ENCODE results near the gene PACS2.

DNA sequence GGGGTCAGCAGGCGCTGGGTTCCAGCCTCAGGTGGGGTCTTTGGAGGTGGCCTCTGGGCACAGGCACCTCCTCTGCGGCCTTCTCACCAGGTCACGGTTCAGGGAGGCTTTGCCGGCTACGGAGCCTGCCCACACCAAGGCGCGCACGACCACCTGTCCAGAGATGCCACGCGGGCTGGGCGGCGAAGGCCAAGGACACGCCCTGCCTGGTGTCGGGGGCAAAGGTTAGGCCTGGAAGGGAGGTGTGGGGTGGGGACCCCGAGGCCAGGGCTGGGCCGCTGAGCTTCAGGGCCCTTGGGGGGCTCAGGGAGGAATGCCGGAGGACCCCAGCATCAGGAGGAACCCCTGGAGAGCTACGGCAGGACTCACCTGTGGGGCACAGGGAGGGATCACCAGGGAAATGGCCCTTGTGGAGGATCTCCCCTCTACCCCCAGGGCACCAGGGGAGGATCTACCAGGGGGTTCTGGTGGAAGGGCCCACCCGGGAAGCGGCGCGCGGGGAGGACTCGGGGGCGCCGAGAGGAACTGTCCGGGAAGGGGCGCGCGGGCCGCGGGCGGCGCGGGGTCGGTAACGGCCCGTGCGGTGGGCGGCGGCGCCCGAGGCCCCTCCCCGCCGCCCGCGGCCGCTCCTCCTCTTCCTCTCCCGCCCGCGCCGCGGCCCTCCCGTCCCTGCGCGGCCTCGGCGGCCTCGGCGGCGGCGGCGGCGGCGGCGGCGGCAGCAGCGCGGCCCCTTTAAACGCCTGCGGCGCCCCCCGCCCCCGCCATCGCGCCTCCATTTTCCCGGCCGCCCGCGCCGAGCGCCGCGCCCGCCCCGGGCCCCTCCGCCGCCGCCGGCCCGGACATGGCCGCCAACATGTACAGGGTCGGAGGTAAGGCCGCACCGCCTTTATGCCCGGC is 104.9 kb downstream of the PACS2 start, which contains the start of gene MTA1:
- TF ChIP-seq POLR2AphosphoS5 (IDR thresholded peaks at IDR 0.05; ENCODE audit: low read depth, low read length) (no peak), TCF7L2 (IDR thresholded peaks at IDR 0.05; ENCODE audit: low read depth, low read length) (no peak), SIN3A (IDR thresholded peaks at IDR 0.05; ENCODE audit: borderline replicate concordance, insufficient read depth, low read depth, low read length) (no peak)
- TF ChIP-seq, protein P1, sequence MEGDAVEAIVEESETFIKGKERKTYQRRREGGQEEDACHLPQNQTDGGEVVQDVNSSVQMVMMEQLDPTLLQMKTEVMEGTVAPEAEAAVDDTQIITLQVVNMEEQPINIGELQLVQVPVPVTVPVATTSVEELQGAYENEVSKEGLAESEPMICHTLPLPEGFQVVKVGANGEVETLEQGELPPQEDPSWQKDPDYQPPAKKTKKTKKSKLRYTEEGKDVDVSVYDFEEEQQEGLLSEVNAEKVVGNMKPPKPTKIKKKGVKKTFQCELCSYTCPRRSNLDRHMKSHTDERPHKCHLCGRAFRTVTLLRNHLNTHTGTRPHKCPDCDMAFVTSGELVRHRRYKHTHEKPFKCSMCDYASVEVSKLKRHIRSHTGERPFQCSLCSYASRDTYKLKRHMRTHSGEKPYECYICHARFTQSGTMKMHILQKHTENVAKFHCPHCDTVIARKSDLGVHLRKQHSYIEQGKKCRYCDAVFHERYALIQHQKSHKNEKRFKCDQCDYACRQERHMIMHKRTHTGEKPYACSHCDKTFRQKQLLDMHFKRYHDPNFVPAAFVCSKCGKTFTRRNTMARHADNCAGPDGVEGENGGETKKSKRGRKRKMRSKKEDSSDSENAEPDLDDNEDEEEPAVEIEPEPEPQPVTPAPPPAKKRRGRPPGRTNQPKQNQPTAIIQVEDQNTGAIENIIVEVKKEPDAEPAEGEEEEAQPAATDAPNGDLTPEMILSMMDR (IDR thresholded peaks at IDR 0.05): no peak
